Middle frontal gyrus (tissue), 1 donor: Measurements from ENCODE around the gene TEDDM1.
"Not testable (repeated sequence)": the region's sequence is repeated elsewhere in the genome, so short reads cannot be mapped to it uniquely, and the experiment has no call there.

ENCODE experiments used
- DNase-seq: peaks from one replicate; pipeline ENCODE4 v3.0.0-alpha.2; 2015; ENCODE audit warnings: low spot score; ENCODE audit errors: extremely low spot score

The TEDDM1 gene

GRCh38 chr1:182400567-182400966 lies at the start of gene TEDDM1:
Gene TEDDM1, minus strand, starts transcription at chr1:182400667. Its CDS starts 182 bp downstream, at chr1:182400485.
- DNase-seq: no peak

- DNase-seq: no peak
Measured at GRCh38 chr1:182450087-182450486, 49.6 kb upstream of the TEDDM1 start, which contains the start of gene RGSL1. Gene RGSL1, plus strand, starts transcription at chr1:182450146. Its CDS starts 20 bp downstream, at chr1:182450166.

GRCh38 chr1:182447660-182448059 lies 47.2 kb upstream of the TEDDM1 start:
- no peak for DNase-seq

GRCh38 chr1:182447124-182447523 lies 46.7 kb upstream of the TEDDM1 start:
- not testable (repeated sequence) for DNase-seq

- peak; percentile 18 for DNase-seq
Measured at GRCh38 chr1:182446033-182446669, 45.7 kb upstream of the TEDDM1 start.

- DNase-seq: no peak
Measured at GRCh38 chr1:182444497-182444896, 44.0 kb upstream of the TEDDM1 start.

- no peak for DNase-seq
Measured at GRCh38 chr1:182442333-182442732, 41.9 kb upstream of the TEDDM1 start.

GRCh38 chr1:182441719-182442118 lies 41.3 kb upstream of the TEDDM1 start:
- no peak for DNase-seq

GRCh38 chr1:182438326-182438725 lies 37.9 kb upstream of the TEDDM1 start:
- no peak for DNase-seq

- DNase-seq: no peak
Measured at GRCh38 chr1:182433580-182433979, 33.1 kb upstream of the TEDDM1 start.

GRCh38 chr1:182431278-182431677 lies 30.8 kb upstream of the TEDDM1 start:
- no peak for DNase-seq

GRCh38 chr1:182430263-182431068 lies 30.0 kb upstream of the TEDDM1 start:
- no peak for DNase-seq

GRCh38 chr1:182428043-182428442 lies 27.6 kb upstream of the TEDDM1 start:
- DNase-seq: no peak

- no peak for DNase-seq
Measured at GRCh38 chr1:182426442-182427430, 26.3 kb upstream of the TEDDM1 start.

- no peak for DNase-seq
Measured at GRCh38 chr1:182415789-182416188, 15.3 kb upstream of the TEDDM1 start.

- no peak for DNase-seq
Measured at GRCh38 chr1:182413969-182414368, 13.5 kb upstream of the TEDDM1 start.

- DNase-seq: no peak
Measured at GRCh38 chr1:182413486-182413885, 13.0 kb upstream of the TEDDM1 start.

- no peak for DNase-seq
Measured at GRCh38 chr1:182410620-182411273, 10.3 kb upstream of the TEDDM1 start.

GRCh38 chr1:182410138-182410537 lies 9.7 kb upstream of the TEDDM1 start:
- no peak for DNase-seq

- no peak for DNase-seq
Measured at GRCh38 chr1:182408435-182409075, 8.1 kb upstream of the TEDDM1 start.
